Neural cell (in vitro differentiated cells): Measurements from ENCODE around the gene SLC41A3. TPM values are rescaled to one million over a fixed set of nuclear protein-coding genes. Genes with fewer than 3 reads are reported as not detected.

ENCODE experiments used
- polyA plus RNA-seq: library from polyadenylated mRNA; depleted of rRNA; stranded (reverse); fragments of >200 nt; gene quantifications from 2 replicates; pipeline ENCODE4 v1.2.3, GENCODE V29; 2014
- small RNA-seq, 3 experiments: library from RNA; depleted of rRNA; stranded (forward); fragments of <200 nt; gene quantifications; one replicate each; pipeline ENCODE3, GENCODE V24; 2012

Gene SLC41A3
- polyA plus RNA-seq, 1 donor from 2014 or later: 80.0 TPM

Small RNAs within 50 kb of the gene (small RNA-seq; reads per million reads assigned to genes)
- 0 reads per million in 3 experiments for gene AC092903.1

Other genes with a start within 250 kb of the SLC41A3 start
- gene ROPN1B, start 114.9 kb downstream of the SLC41A3 start, polyA plus RNA-seq: 0.11 TPM in 1 of 2 replicates, not detected in the other
- gene ALDH1L1, start 96.5 kb upstream of the SLC41A3 start, polyA plus RNA-seq: not detected in 2 replicates